GM15510 (cell line): ENCODE data around the gene ECHDC3.

Experiments
- POLR2A ChIP-seq: IDR thresholded peaks from 3 replicates; pipeline ENCODE4 v1.6.1; 2011; ENCODE audit warnings: borderline replicate concordance; ENCODE audit not compliant: insufficient read length; ENCODE audit errors: extremely low read depth

The ECHDC3 gene

DNA sequence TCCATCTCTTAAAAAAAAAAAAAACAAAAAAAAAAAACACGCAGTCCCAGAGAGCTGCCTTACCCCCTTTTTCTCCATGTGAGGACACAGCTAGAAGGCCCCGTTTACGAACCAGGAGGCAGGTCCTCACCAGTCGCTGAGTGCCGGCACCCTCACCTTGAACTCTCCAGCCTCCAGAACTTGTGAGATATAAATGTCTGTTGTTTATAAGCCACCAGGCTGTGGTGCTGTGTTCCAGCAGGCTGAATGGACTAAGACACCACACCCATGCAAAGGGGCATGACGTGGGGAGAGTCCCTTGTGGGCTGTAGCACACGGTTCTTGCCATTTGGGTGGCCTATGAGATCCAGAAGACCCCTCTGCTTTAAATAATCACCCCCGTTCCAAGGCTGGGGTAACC lies 17.2 kb downstream of the ECHDC3 start:
- TF ChIP-seq POLR2A = no peak

- TF ChIP-seq POLR2A = no peak
These were observed 18.0 kb downstream of the ECHDC3 start for GRCh38 chr10:11760151-11760550.

- TF ChIP-seq POLR2A = no peak
These were observed 18.7 kb downstream of the ECHDC3 start for GRCh38 chr10:11760861-11761260.

DNA sequence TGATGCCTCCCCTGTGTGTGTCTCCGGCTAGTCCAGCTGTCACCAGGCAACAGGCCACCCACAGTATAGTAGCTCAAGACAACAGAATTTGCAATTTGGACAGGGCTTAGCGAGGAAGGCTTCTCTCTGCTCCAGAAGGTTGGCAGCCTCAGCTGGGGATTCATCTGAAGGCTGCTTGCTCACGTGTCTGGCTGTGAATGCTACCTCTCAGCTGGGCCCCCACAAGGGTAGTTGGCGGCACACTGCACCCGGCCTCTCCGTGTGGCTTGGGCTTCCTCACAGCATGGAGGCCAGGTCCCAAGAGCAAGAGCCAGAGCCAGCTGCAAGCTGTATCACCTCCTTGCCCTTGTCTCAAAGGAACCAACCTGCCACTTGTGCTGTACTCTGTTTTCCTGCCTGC lies 19.2 kb downstream of the ECHDC3 start:
- TF ChIP-seq POLR2A = no peak

GRCh38 chr10:11762706-11763500 lies 20.7 kb downstream of the ECHDC3 start:
- no peak for TF ChIP-seq POLR2A

DNA sequence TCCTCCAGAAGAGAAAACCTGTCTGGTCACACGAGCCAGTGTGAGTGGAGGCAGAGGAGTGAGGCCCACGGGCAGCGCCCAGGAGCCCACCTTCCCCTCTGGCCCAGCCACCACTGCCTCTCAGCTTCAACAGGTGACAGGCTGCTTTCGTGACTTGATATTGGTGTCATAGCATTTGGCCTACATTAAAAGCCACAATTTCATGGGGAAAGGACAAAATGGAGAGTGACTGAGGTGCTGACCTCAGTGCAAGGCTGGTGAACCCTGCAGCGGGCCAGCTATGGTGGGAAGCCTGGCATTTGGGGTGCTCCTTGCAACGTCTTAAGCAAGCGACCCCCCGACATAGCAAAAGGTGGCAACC lies 21.3 kb downstream of the ECHDC3 start:
- no peak for TF ChIP-seq POLR2A

- no peak for TF ChIP-seq POLR2A
These were observed 23.0 kb downstream of the ECHDC3 start for GRCh38 chr10:11765141-11765540.

- TF ChIP-seq POLR2A = no peak
These were observed 30.6 kb downstream of the ECHDC3 start for GRCh38 chr10:11772575-11773288.

DNA sequence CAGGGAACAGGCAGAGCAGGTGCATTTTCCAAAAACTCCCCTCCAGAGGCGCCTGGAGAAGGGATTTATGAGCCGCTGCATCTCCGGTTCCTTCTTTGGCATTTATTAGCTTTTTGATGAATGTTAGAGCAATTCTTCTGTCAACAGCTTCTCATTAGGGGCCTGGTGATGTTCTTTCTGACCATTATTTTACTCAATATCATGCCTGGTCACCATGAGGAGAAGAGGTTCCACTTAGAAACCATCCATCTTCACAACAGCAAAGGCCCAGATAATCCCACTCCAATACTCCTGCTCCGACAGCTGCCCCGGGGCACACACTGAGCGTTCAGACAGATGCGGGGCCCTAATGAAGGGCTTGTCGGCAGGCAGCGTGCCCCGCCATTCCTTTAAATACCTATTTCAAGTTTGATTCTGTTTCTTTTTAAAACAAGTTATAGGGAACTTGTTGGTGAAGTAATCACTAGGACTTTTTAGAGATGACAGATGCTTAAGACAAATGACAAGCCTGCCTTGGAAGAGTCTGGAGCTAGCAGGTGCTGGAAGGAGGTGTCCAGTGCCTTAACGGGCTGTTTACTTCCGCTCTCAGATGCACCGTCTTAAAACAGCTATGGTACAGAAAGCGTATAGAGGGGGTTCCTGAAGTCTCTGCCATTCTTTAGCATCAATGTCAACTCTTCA lies 31.7 kb downstream of the ECHDC3 start:
- no peak for TF ChIP-seq POLR2A

DNA sequence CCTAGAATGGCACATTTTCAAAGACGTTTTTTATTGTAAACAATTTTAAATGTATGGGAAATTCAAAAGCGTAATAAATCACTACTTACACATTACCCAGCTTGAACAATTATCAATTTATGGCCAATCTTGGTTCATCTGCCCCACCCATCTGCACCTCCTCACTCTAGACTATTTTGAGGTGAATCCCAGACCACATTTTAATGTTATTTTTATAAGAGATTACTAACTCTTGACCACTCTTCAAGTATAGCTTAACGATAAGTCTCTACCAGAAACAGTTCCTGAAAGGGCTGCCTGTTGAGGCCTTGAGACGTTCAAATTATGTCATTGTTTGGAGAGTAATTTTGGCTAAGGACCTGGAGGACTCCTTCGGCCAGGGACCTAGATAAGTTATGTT lies 33.2 kb downstream of the ECHDC3 start:
- TF ChIP-seq POLR2A = no peak

GRCh38 chr10:11776080-11776479 lies 33.9 kb downstream of the ECHDC3 start:
- no peak for TF ChIP-seq POLR2A

GRCh38 chr10:11781114-11781513 lies 38.9 kb downstream of the ECHDC3 start:
- TF ChIP-seq POLR2A = no peak

GRCh38 chr10:11782793-11783557 lies 40.8 kb downstream of the ECHDC3 start:
- no peak for TF ChIP-seq POLR2A

DNA sequence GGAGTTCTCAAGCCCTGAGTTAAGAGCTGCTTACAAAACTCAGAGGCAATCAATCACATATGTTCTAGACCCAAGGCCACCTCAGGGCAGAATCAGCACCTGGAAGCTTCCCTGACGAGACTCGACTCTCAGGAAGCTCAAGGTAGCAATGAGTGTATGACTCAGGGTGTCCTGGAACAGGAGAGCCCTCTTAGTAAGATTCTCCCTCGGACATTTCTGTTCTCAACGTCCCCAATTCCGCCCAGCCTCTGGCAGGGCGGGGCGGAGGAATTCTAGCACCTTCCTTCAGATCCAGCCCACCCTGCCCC lies 41.3 kb downstream of the ECHDC3 start:
- TF ChIP-seq POLR2A = no peak

DNA sequence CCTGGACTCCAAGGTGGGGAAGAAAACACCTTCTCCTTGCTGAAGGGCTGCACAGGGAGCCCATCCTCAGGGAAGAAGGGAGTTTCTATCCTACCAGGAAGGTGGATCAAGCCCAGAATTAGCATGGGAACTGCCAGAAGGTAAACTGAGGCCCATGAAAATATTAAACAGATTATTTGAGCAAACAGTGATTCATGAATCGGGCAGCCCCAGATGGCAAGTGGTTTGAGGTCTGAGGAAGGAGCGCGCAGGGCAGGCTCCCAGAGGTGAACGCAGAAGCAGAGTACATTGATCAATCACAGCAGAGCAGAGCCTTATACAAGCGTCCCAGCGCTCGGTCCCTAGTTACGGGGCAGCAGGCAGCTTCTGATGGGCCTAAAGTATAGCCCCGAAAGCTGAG lies 45.2 kb downstream of the ECHDC3 start:
- TF ChIP-seq POLR2A = no peak

GRCh38 chr10:11787846-11788245 lies 45.7 kb downstream of the ECHDC3 start:
- TF ChIP-seq POLR2A = no peak

DNA sequence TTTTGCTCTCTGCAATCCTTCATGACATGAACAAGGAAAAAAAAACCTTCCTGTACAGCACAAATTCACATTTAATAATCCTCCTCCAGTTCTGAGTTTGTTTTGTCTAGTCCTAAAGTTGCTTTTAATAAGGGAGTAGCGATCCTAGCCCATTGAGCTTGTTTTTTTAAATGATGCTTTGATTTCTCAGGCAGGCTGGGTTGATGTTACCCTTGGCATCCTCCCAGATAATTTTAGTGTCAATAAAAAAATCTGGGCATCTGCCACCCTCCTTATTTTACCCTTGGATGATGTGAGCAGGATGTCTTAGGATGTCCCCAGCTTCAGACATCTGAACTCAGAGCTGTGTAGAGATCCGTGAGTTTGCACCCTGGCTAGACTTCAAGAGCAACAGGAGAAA lies 47.1 kb downstream of the ECHDC3 start:
- no peak for TF ChIP-seq POLR2A
